GM19328 (cell line): ENCODE results near the gene VARS2.
A peak's percentile ranks its signal among the peaks of the same experiment; 100 is the strongest.
"Not testable (repeated sequence)": the region's sequence is repeated elsewhere in the genome, so short reads cannot be mapped to it uniquely, and the experiment has no call there.

Experiments
- ATAC-seq: cut with Tn5 transposase; IDR thresholded peaks from one replicate; pipeline ENCODE4 v1.9.1; 2021; ENCODE audit warnings: mild to moderate bottlenecking, moderate library complexity; ENCODE audit not compliant: unreplicated experiment

The VARS2 gene

DNA sequence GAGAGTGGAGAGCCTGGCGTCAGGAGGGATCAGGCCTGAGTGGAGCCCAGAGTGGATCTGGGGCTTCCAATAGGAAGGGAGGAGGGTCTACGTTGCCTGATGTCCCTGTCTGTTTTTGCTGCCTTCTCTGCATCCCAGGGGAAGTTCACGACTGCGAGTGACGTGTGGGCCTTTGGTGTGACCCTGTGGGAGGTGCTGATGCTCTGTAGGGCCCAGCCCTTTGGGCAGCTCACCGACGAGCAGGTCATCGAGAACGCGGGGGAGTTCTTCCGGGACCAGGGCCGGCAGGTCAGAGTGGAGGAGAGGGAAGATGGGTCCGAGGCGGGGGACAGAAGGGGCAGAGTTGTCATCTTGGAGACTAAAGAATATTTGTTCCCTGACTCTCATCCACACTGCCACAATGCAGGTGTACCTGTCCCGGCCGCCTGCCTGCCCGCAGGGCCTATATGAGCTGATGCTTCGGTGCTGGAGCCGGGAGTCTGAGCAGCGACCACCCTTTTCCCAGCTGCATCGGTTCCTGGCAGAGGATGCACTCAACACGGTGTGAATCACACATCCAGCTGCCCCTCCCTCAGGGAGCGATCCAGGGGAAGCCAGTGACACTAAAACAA lies 15.2 kb upstream of the VARS2 start:
- ATAC-seq, result no peak

GRCh38 chr6:30900863-30901417 lies 13.1 kb upstream of the VARS2 start:
- no peak for ATAC-seq

GRCh38 chr6:30901436-30901835 lies 12.6 kb upstream of the VARS2 start:
- ATAC-seq, result no peak

DNA sequence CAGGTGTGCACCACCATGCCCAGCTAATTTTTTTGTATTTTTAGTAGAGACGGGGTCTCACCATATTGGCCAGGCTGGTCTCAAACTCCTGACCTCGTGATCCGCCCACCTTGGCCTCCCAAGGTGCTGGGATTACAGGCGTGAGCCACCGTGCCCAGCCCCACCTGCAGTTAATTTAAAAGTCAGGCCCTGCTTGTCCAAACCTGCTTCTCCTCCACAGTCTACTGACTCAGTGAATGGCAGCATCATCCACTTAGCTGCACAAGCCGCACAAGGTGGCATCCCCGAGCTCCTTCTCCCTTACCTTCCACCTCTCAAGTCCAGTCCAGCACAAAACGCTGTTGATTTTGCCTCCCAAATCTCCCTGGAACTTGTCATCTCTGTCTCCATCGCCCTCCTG lies 11.8 kb upstream of the VARS2 start:
- ATAC-seq, result not testable (repeated sequence)

DNA sequence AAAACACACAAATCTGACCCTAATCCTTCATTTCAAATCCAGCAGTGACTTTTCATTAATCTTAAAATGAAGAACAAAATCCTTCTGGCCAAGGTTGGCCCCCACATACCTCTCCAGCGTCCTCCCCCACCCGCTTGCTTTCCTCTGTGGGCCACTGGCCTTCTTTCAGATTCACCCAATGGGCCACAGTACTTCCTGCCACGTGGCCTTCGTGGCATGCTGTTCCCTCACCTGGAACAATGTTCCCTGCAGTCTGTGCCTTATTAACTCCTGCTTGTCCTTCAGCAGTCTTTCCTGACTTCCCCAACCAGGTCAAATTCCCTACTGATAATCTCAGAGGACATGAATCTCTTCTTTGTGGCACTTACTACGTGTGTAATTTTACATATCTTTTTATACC lies 11.3 kb upstream of the VARS2 start:
- no peak for ATAC-seq

- ATAC-seq, result no peak
Observed at GRCh38 chr6:30903236-30903635, 10.8 kb upstream of the VARS2 start.

DNA sequence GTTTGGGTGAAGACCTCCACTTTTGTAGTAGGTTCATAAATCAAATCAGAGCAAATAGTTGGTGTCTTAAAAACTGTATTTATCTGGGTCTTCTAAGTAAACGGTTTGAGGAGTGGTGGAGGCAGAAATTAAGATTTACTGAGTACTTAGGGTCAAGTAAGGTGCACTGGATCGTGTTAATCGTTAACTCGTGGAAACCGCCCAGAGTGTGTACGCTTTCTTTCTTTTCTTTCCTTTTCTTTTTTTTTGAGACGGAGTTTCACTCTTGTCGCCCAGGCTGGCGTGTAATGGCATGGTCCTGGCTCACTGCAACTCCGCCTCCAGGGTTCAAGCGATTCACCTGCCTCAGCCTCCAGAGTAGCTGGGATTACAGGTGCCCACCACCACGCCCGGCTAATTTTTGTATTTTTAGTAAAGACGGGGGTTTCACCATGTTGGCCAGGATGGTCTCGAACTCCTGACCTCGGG lies 6.7 kb upstream of the VARS2 start:
- ATAC-seq, result not testable (repeated sequence)

DNA sequence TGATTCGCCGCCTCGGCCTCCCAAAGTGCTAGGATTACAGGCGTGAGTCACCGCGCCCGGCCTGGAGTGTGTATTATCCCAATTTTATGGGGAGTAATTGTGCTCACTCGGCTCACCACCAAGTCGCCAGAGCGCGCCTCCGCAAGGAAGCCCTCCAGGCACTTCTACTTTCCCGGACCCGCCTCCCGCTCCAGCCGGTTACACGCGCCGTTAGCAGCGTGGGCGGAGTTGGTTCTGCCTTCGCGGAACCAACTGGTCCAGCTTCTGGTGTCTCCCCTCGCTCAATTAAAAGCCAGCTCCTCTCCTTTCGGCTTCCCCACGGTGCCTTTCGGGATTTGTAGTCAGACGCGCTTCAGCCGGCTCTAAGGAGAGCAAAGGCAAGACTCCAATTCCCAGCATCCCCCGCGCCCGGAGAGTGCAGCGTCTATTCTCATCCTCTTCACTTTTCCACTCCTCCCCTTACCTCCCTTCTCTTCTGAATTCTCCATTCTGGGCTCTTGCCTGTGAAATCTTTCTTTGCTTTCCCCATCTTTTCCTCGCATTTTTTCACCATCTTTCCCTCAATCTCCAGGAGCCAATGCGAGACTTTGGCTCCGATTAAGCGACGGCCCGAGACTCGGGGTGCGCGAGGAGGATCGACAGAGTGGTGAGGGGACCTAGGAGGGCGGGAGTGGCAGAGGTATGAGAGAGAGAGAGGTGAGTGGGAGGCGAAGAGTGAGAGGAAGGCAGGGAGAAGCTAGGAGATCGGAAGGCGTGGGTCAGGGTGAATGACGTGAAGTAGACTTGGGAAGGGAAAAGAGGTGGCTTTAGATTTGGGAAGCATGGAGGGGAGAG lies 6.1 kb upstream of the VARS2 start, which contains the start of gene GTF2H4:
Gene GTF2H4, plus strand, starts transcription at position 450 of the 834 bp plus-strand sequence.
- ATAC-seq, result peak; percentile 91

- no peak for ATAC-seq
Observed at GRCh38 chr6:30908700-30909099, 5.3 kb upstream of the VARS2 start.

DNA sequence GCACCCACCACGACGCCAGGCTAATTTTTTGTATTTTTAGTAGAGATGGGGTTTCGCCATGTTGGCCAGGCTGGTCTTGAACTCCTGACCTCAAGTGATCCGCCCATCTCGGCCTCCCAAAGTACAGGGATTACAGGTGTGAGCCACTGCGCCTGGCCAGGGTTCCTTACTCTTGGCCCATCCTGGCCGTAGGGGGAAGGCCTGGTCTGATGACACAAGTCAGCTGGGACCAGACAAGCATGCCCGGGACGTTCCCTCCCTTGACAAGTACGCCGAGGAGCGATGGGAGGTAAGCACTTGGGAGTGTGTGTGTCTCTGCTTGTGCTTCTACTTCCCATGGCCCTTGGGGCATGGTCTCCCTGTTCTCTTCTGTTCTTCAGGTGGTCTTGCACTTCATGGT lies 3.6 kb upstream of the VARS2 start:
- not testable (repeated sequence) for ATAC-seq

DNA sequence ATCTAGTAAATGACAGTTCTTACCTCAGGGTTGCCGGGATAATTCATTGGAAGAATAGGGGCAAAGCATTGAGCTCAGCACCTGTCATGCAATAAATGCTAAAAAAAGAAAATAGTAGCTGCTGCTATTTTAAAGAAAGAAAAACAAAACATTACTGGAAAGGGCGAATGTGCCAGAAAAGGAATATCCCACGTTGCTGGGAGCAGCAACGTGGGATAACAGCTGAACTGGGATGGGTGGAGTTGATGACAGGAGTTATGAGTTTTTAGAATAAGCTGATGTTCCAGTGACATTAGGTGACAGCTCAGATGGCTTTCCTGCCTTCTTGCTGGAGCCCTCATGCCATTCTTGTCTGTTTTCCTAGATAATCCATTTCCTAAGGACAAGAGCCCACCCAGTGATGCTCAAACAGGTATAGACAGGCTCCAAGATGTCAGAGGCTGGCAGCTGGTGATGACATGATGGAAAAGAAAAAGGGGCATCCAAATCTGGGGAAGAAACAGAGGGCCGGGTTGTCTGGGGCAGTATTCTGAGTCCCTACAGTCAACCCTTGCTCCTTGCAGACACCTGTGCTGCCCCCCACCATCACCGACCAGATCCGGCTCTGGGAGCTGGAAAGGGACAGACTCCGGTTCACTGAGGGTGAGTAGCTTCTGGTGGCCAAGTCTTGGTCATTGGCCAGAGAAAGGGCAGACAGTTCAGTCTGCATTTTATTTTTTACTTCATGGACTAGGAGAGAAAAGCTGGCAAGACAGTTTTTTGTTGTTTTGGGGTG lies 1.1 kb upstream of the VARS2 start:
- ATAC-seq, result no peak

DNA sequence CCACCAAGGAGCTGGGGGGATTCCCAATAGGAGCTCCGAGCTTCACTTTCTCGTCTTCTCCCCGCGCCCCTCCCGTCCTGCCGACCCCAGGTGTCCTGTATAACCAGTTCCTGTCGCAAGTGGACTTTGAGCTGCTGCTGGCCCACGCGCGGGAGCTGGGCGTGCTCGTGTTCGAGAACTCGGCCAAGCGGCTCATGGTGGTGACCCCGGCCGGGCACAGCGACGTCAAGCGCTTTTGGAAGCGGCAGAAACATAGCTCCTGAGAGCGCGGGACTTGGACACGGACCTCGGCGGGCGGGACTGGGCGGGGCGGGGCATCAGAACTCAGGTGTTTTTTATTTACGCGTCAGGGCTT lies 340 bp upstream of the VARS2 start:
- ATAC-seq, result no peak

- no peak for ATAC-seq
Observed at GRCh38 chr6:30914854-30915590, 984 bp downstream of the VARS2 start.

- no peak for ATAC-seq
Observed at GRCh38 chr6:30915591-30915946, 1.5 kb downstream of the VARS2 start.

GRCh38 chr6:30917041-30917440 lies 3.0 kb downstream of the VARS2 start:
- no peak for ATAC-seq

DNA sequence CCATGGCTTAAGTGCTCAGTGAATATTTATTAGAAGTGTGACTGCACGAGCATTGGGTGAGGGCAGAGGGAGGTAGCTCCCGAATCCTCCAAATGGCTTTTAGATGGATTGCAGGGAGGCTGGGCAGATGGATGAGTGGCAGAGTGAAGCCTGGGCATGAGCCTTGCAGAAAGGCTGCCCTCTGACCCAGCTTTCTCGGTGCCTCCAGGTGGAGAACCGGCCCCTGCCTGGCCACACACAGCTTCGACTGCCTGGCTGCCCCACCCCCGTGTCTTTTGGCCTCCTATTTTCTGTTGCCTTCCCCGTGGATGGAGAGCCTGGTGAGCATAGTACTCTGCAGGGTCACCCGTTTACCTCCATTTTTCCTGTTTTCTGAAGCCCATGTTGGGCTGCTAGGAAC lies 3.4 kb downstream of the VARS2 start:
- no peak for ATAC-seq

DNA sequence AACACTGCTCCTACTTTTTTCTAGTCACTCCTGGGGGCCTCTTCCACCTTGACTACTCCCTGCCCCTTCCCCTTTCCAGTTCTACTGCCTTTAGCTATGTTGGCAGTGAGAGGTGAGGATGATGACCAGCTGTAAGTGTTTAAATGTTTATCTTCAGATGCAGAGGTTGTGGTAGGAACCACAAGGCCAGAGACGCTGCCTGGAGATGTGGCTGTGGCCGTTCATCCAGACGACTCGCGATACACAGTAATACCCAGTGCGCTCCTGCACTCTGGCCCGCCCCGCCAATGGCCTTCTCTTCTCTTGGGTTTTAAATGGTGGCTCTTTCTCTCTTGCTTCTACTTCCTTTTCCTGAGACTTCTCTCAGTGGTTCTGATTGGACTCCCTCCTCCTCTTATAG lies 4.6 kb downstream of the VARS2 start:
- no peak for ATAC-seq

DNA sequence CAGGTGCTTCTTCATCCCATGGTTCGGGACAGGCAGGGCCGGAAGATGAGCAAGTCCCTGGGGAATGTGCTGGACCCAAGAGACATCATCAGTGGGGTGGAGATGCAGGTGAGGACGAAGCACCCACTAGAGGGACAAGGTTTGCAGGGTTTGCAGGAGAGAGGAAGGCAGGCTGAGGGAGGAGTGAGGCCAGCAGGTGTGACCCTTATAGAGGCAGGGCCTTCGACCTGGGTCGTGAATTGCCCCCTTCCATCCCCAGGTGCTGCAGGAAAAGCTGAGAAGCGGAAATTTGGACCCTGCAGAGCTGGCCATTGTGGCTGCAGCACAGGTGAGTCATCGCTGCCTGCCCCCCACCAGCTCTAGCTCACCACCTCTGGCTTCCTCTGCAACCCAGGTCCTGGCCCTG lies 8.4 kb downstream of the VARS2 start:
- no peak for ATAC-seq

DNA sequence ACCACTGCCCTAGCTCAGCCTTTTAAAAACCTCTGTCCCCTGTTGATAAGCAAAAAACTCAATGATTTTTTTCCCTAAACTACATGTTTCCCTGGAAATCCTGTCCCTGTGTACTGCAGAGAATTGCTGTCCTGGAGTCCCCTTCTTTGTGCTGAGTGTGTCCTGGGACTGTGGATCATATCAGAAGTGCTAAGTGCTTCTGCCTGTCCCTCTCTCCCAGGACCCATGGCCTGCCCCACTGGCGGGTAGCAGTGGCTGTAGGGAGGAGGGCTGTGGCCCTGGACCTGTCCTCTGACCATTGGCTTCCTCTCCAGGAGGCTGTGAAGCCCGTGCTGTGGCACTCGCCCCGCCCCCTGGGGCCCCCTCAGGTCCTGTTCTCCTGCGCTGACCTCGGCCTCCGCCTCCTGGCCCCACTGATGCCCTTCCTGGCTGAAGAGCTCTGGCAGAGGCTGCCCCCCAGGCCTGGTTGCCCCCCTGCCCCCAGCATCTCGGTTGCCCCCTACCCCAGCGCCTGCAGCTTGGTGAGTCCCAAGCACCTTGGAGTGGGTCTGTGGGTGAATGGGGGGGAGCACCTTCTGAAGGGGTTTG lies 10.1 kb downstream of the VARS2 start:
- ATAC-seq, result not testable (repeated sequence)

- ATAC-seq, result no peak
Observed at GRCh38 chr6:30926644-30927043, 12.6 kb downstream of the VARS2 start.
